ENCODE results near the gene DENND1A. TPM values are rescaled to one million over a fixed set of nuclear protein-coding genes. Genes with fewer than 3 reads are reported as not detected.

DENND1A gene
- polyA plus RNA-seq, 3 donors from 2014 or later = 2.6 to 7.5 (median 3.4) TPM

DNA sequence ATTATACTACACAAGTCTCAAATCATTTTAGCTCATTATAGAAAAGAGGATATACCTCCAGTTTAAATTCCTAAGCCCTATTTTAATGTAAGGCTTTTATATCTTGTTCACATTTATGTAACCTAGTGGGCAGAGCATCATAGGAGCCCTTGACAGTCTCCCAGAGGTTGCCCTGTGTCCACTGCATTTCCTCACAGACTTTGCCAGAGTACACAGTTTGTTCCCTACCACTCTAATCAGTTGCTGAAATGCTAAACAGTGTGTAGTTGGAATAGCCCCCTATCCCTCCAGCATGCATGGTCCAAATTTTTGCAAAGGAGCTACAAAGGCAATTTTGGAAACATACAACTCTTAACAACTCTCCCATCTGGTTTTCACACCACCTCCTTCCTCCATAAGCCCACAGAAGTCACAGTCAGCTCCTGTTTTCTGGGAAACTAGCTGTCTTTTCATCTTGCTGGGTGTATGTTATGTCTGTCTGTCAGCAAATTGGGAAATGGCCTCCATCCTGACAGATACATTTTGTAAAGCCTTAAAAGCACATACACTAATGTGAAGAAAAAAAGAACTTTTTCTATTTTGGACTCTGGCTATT is 212.2 kb downstream of the DENND1A start:
- Mint-ChIP-seq H3K27ac (no peak overlapping the region), H3K4me3 (no peak overlapping the region), H3K9me3 (peaks cover 0 to 8% (median 3%) of the 10 kb centered on the region in 6 donors), H3K27me3 (ENCODE audit: low read depth in 3 of 3) (peaks cover 0 to 3% (median 0%) of the 10 kb centered on the region in 3 donors), H3K36me3 (peaks cover 0 to 16% (median 13%) of the 10 kb centered on the region in 3 donors), H3K4me1 (peaks cover 0 to 5% of the 10 kb centered on the region in 2 donors)
- no peak for DNase-seq

DNA sequence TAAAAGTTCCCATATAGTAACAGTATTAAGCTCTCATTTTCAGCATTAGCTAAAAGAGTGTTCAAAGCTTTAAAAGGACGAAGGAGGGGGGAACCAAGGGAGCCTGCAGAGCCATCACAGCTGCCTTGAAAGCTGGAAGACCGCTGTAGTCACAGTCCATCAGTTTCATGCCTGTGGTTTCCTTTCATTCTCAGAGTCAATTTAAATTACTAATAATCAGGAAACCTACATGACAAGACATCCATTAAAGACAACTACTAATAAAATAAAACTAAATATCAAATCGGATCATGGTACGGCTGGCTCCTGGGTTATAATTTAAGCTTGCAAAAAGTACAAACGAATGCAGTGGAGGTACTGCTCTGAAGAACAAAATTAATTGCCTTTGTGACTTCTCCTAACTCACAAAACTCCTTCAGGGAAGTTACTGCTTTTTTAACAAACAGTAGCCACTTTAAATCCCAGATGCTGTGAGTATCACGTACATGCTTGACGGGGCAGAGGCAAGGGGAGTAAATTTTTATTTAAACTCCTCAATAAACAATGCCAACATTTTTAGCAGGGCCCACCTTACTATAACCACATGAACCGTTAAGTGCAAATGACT is 213.5 kb downstream of the DENND1A start:
- Mint-ChIP-seq H3K9me3 (peaks cover 0 to 3% (median 0%) of the 10 kb centered on the region in 6 donors), H3K27ac (no peak overlapping the region), H3K36me3 (peaks cover 0 to 7% (median 3%) of the 10 kb centered on the region in 3 donors), H3K4me3 (no peak overlapping the region), H3K27me3 (ENCODE audit: low read depth in 3 of 3) (peaks cover 0 to 3% (median 0%) of the 10 kb centered on the region in 3 donors), H3K4me1 (peaks cover 0 to 5% of the 10 kb centered on the region in 2 donors)
- DNase-seq = no peak

DNA sequence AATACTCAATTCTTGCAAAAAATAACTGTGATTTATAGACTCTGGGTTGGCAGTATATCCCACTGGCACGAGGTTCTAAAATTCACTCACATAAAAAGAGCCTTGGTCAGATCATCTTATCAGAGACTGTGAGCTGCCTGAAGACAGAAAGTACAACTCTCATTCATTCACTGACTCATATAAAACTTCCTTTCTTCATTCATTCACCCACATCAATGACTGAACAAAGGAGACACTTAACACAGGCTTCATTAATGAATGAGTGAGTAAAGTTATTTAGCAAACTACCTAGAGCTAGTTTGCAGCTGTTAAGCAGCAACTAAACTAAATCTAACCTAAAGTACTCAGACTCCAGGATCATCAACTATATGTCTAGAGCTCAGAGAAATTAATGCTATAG is 214.7 kb downstream of the DENND1A start:
- Mint-ChIP-seq H3K9me3 (no peaks in the 10 kb centered on the region), H3K4me1 (peaks cover 0 to 5% of the 10 kb centered on the region in 2 donors), H3K27ac (no peak overlapping the region), H3K27me3 (ENCODE audit: low read depth in 3 of 3) (peaks cover 0 to 3% (median 0%) of the 10 kb centered on the region in 3 donors), H3K4me3 (no peak overlapping the region), H3K36me3 (peaks cover 0 to 3% (median 0%) of the 10 kb centered on the region in 3 donors)
- DNase-seq = no peak

DNA sequence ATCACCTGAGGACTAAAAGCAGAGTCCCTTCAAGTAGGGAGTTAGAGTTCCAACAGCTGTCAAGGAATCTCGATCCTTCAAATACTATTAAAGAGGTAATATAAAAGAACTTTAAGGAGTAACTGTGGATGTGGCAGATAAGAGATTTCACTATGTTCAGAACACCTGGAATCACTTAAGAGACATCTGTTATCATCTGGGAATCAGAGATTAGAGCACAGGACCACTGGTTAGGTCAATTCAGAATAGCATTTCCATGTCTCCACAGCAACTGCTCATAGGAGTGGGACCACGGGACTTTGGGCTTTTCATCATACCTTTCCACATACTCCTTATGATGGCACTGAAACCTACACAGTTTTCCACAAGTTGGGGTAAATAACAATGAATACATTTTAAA is 216.6 kb downstream of the DENND1A start:
- no peaks in the 10 kb centered on the region for H3K36me3 Mint-ChIP-seq
- H3K4me3 Mint-ChIP-seq = no peak overlapping the region
- H3K27ac Mint-ChIP-seq = no peak overlapping the region

DNA sequence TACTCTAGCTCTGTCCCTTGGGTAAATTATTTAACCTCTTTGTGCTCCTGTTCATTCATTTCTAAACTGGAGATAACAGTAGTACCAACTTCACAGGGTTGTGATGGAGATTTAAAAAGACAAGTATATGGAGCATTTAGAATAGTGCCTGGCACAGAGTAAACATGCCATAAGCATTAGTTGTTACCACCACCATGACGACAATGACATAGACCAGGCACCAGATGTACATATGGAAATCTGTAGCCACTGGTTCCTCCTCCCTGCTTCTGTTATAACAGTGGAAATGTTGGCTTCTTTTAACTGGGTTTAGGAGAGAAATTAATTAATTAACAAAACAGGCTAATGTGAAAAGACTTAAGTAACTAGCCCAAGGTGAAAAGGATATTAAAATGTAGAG is 217.5 kb downstream of the DENND1A start:
- Mint-ChIP-seq H3K4me1 (no peaks in the 10 kb centered on the region), H3K36me3 (no peaks in the 10 kb centered on the region)

More for the DNA sequence above, 216.6 kb downstream of the DENND1A start:
- Mint-ChIP-seq H3K4me1 (peaks cover 0 to 4% of the 10 kb centered on the region in 2 donors), H3K27me3 (ENCODE audit: low read depth in 3 of 3) (peaks cover 0 to 3% (median 0%) of the 10 kb centered on the region in 3 donors), H3K9me3 (no peaks in the 10 kb centered on the region)
- DNase-seq = no peak

DNA sequence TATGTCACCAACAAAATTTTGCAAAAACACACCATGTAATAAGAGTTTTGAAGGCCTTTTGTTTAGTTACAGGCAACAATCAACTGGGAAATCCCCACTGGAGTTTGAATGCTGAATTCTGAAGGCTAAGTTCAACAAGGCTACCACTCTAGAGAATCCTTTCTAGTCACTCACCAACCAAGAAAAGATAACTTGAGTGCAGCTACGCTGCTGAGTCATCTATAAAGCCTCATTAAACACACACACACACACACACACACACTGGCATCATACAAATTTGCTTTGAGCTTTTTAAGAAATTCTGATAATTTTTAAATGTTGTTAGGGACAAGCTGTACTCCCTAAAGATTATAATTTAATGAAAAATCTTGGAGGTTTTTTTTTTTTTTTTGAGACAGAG is 219.6 kb downstream of the DENND1A start:
- Mint-ChIP-seq H3K27me3 (ENCODE audit: low read depth in 3 of 3) (no peaks in the 10 kb centered on the region), H3K4me3 (no peak overlapping the region), H3K27ac (no peak overlapping the region), H3K9me3 (no peaks in the 10 kb centered on the region), H3K4me1 (no peaks in the 10 kb centered on the region), H3K36me3 (peaks cover 0 to 4% (median 4%) of the 10 kb centered on the region in 3 donors)
- DNase-seq = no peak

More for the DNA sequence above, 217.5 kb downstream of the DENND1A start:
- H3K9me3 Mint-ChIP-seq = no peaks in the 10 kb centered on the region
- H3K4me3 Mint-ChIP-seq = no peak overlapping the region
- no peak for DNase-seq
- H3K27ac Mint-ChIP-seq = no peak overlapping the region
- H3K27me3 Mint-ChIP-seq (ENCODE audit: low read depth in 3 of 3) = no peaks in the 10 kb centered on the region

DNA sequence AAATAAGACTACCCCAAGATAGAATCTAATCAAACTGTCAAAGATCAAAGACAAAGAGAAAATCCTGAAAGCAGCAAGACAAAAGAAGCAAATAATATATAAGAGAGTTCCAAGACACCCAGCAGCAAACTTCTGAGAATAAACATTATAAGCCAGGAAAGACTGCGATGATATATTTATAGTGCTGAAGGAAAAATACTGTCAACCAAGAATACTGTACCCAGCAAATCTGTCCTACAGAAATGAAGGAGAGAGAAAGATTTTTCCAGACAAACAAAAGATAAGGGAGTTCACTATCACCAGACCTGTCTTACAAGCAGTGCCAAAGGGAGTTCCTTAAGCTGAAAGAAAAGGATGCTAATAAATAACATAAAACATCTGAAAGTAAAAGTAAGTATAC is 227.4 kb downstream of the DENND1A start:
- H3K9me3 Mint-ChIP-seq = peaks cover 11 to 26% (median 22%) of the 10 kb centered on the region in 6 donors

DNA sequence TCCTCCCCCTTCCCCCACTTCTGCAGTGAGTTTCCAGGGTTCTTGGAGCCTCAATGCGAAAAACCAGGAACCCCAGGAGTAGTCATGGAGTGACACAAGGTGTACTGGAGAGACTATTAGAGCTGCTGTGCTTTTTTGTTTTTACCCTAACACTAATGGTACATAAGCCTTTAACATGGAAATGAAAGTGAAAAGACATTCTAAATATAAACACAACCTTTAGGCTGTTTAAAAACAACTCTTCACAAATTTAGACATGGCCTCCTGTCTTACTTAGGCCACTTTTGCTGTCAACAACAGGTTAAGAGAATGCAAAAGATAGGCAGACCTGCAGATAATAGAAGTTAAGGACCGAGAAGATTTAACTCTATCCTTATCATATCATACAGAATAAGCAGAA is 232.2 kb downstream of the DENND1A start:
- H3K4me1 Mint-ChIP-seq = no peaks in the 10 kb centered on the region
- H3K4me3 Mint-ChIP-seq = no peak overlapping the region
- DNase-seq = no peak
- peaks cover 7 to 21% (median 16%) of the 10 kb centered on the region in 6 donors for H3K9me3 Mint-ChIP-seq
- H3K27ac Mint-ChIP-seq = no peak overlapping the region
- peaks cover 0 to 2% (median 1%) of the 10 kb centered on the region in 3 donors for H3K27me3 Mint-ChIP-seq (ENCODE audit: low read depth in 3 of 3)
- peaks cover 10 to 24% (median 22%) of the 10 kb centered on the region in 3 donors for H3K36me3 Mint-ChIP-seq

More for the DNA sequence above, 227.4 kb downstream of the DENND1A start:
- H3K4me1 Mint-ChIP-seq = no peaks in the 10 kb centered on the region
- H3K36me3 Mint-ChIP-seq = peaks cover 10 to 38% (median 32%) of the 10 kb centered on the region in 3 donors
- no peak for DNase-seq
- H3K27me3 Mint-ChIP-seq (ENCODE audit: low read depth in 3 of 3) = no peaks in the 10 kb centered on the region
- no peak overlapping the region for H3K27ac Mint-ChIP-seq
- H3K4me3 Mint-ChIP-seq = no peak overlapping the region

DNA sequence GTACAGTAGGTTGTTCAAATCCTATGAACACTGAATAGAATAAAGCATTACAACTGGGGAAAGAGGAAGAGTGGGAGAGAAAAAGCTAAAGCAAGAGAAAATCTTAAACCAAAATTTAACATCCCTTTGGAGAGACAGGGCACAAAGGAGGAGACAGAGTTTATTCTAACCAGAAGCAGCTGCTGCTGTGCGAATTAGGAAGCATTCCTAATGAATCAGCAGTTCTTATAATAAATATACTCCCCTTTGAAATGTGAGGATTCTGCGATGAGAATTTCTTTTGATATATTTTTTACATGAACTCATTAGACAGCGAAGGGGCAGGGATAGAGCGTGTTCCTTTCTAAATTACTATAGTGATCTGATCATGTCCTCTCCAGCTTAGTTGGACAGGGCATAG is 233.4 kb downstream of the DENND1A start:
- Mint-ChIP-seq H3K9me3 (peaks cover 0 to 9% (median 4%) of the 10 kb centered on the region in 6 donors), H3K4me3 (no peak overlapping the region), H3K36me3 (peaks cover under 1 to 14% (median 13%) of the 10 kb centered on the region in 3 donors), H3K27me3 (ENCODE audit: low read depth in 3 of 3) (peaks cover 0 to 2% (median 1%) of the 10 kb centered on the region in 3 donors), H3K27ac (no peak overlapping the region), H3K4me1 (no peaks in the 10 kb centered on the region)
- no peak for DNase-seq

DNA sequence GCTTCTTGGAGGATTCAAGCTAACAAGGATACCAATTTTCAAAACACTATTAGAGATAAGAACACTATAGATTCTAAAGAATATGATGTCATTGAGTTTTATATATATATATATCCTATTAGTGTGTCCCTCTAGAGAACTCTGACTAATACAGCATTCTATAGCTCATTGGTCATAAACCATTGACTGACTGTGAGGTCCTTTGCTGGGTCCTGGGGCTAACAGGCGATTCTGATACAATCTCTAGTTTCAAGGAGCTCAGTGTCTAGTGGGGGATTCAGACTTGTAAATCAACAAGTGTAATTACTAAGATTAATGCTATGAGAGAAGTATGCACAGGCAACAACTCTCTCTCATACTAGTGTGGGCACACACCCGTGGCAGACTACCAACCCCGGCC is 234.5 kb downstream of the DENND1A start:
- H3K36me3 Mint-ChIP-seq = peaks cover 6 to 12% (median 10%) of the 10 kb centered on the region in 3 donors
- no peaks in the 10 kb centered on the region for H3K4me1 Mint-ChIP-seq
- no peak overlapping the region for H3K27ac Mint-ChIP-seq
- no peak for DNase-seq
- H3K27me3 Mint-ChIP-seq (ENCODE audit: low read depth in 3 of 3) = peaks cover 0 to 2% (median 1%) of the 10 kb centered on the region in 3 donors
- no peak overlapping the region for H3K4me3 Mint-ChIP-seq
- no peaks in the 10 kb centered on the region for H3K9me3 Mint-ChIP-seq

DNA sequence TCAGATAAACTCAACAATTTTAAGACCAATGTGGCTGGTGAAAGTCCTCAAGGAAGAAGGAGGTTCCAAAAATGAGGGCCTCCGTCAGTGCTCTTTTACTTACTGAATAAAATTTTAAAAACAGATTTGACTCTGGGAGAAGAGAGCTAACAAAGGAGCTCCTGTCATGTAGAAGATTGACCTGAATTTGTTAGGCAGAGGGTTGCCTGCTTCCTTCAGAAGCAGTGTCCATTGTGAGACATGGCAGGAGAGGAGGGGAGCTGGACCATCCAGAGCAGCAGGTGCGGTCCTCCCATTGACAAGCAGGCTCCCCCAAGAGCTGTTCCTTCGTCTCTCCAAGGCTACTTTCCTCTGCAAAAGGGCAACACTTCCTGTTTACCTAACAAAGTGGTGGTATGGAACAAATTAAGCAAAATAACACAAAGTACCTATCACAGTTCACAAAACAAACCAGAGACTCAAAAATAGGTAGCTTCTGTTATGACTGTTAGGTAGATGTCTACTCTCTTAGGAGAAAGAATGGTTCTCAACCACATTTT is 238.1 kb downstream of the DENND1A start:
- H3K4me1 Mint-ChIP-seq = no peaks in the 10 kb centered on the region
- peaks cover 0 to 2% (median 1%) of the 10 kb centered on the region in 3 donors for H3K27me3 Mint-ChIP-seq (ENCODE audit: low read depth in 3 of 3)
- no peak overlapping the region for H3K4me3 Mint-ChIP-seq
- H3K9me3 Mint-ChIP-seq = no peaks in the 10 kb centered on the region
- no peak overlapping the region for H3K27ac Mint-ChIP-seq
- DNase-seq = no peak
- H3K36me3 Mint-ChIP-seq = peaks cover 6 to 11% (median 7%) of the 10 kb centered on the region in 3 donors

DNA sequence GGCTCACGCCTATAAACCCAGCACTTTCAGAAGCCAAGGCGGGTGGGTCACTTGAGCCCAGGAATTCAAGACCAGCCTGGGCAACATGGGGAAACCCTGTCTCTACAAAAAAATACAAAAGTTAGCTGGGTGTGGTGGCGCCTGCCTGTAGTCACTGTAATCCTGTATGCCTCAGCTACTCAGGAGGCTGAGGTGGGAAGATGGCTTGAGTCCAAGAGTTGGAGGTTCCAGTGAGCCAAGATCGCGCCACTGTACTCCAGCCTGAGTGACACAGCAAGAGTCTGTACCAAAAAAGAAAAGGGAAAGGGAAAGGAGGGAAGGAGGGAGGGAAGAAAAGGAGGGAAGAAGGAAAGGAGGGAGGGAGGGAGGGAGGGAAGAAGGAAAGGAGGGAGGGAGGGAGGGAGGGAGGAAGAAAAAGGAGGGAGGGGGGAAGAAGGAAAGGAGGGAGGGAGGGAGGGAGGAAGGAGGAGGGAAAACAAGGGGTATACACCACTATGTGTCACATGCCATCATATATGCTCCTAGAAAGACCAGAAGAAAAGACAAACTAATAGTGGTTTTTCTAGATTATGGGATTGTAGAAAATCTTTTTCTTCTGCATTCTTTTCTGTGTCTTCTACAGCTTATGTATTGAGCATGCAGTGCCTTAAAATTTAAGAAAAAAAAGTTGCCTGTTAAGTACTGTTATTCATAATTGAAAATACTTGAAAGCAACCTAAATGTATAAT is 240.1 kb downstream of the DENND1A start:
- peaks cover 0 to 1% (median 0%) of the 10 kb centered on the region in 3 donors for H3K27me3 Mint-ChIP-seq (ENCODE audit: low read depth in 3 of 3)
- no peak overlapping the region for H3K4me3 Mint-ChIP-seq
- H3K27ac Mint-ChIP-seq = no peak overlapping the region
- peaks cover 7 to 9% of the 10 kb centered on the region in 2 donors for H3K4me1 Mint-ChIP-seq
- no peaks in the 10 kb centered on the region for H3K9me3 Mint-ChIP-seq
- DNase-seq = no peak
- H3K36me3 Mint-ChIP-seq = peaks cover 6 to 11% (median 7%) of the 10 kb centered on the region in 3 donors

DNA sequence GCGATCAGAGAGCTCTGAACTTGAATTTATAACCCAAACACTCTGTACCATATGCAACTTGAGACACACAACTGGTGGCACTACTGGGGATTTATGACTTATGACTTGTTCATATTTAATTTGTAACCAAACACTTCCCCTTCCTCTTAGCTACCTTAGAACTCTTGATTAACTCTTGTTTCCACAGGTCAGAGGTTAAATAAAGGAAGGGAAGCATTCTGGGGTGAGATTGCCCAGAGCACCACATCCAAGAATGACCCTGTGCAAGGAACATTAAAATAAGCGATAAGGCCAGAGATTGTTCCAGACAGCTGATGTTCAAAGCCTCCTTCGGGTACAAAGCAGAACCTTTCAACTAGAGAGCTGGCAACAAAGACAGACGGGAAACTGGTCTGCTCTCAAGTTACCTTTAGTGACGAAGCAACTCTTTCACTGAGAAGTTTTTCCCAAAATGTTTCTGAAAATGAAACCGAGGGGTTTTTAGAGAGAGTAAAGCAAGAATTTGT is 242.6 kb downstream of the DENND1A start:
- Mint-ChIP-seq H3K9me3 (no peaks in the 10 kb centered on the region), H3K4me3 (no peak overlapping the region), H3K4me1 (peaks cover 14 to 19% of the 10 kb centered on the region in 2 donors), H3K27ac (no peak overlapping the region), H3K27me3 (ENCODE audit: low read depth in 3 of 3) (no peaks in the 10 kb centered on the region), H3K36me3 (peaks cover 6 to 12% (median 11%) of the 10 kb centered on the region in 3 donors)
- DNase-seq = no peak

Measured in immature natural killer cell (primary cell).